HepG2 (cell line): Measurements from ENCODE around the gene CAPZB. TPM values are rescaled to one million over a fixed set of nuclear protein-coding genes. Genes with fewer than 3 reads are reported as not detected.

Experiments
- ATAC-seq: fragments of 200-7000 bp; cut with Tn5 transposase; 3 replicates; pipeline ENCODE4 v1.9.1; 2020; ENCODE audit warnings: mild to moderate bottlenecking, moderate library complexity
- BruUV-seq: library from RNA; stranded (reverse); fragments of 400-500 nt; replicated peaks from 2 replicates; lab custom pipeline; 2021; lab: Mats Ljungman, UMichigan
- CTCF ChIA-PET: fragments of 300-600 bp; formaldehyde crosslinking; extraction: SDS; loops from one replicate; lab custom pipeline; 2021; ENCODE audit warnings: low total read pairs, inconsistent platforms, low intra/inter-chr PET ratio; lab: Yijun Ruan, JAX
- POLR2A ChIA-PET: fragments of 350-600 bp; sonication (Branson Sonifier 250); formaldehyde crosslinking; loops from one replicate; lab custom pipeline; 2020; ENCODE audit warnings: antibody characterized with exemption, inconsistent platforms; lab: Yijun Ruan, JAX
- DNase-seq: peaks from one replicate; pipeline ENCODE4 v3.0.0-alpha.2; 2015; ENCODE audit warnings: low spot score
- FAIRE-seq: peaks from 3 replicates; lab custom pipeline; 2011; peaks lifted over from hg19 to GRCh38; lab: Jason Lieb, UNC
- H2AFZ ChIP-seq: one replicate; pipeline ENCODE4 v1.6.1; 2011; ENCODE audit warnings: low read length, inconsistent platforms
- H3K27ac ChIP-seq: fragments of 300-600 bp; 3 replicates; pipeline ENCODE4 v1.8.0; 2011; ENCODE audit warnings: mixed run types, mild to moderate bottlenecking, mixed read lengths, low read length, inconsistent platforms; ENCODE audit not compliant: insufficient read depth; ENCODE audit errors: extremely low read length
- H3K27me3 ChIP-seq, 2 experiments: fragments of 200-600 bp in 1 of 2; 2 replicates in 1 of 2; 3 replicates in 1 of 2; pipeline versions ENCODE4 v1.6.0 to v1.8.0; 2011; ENCODE audit warnings: low read length in 2 of 2, mild to moderate bottlenecking in 2 of 2, moderate library complexity in 2 of 2, inconsistent platforms in 1 of 2; ENCODE audit not compliant: insufficient read depth in 2 of 2, control insufficient read depth in 1 of 2
- H3K36me3 ChIP-seq, 2 experiments: fragments of 200-600 bp in 1 of 2; replicated peaks in 1 of 2; 2 replicates in 1 of 2; 3 replicates in 1 of 2; pipeline versions ENCODE4 v1.5.1 to v1.8.0; 2011; ENCODE audit warnings: low read length in 2 of 2, inconsistent platforms in 1 of 2; ENCODE audit not compliant: insufficient read depth in 2 of 2, control insufficient read depth in 1 of 2
- H3K4me1 ChIP-seq: 2 replicates; pipeline ENCODE4 v1.5.1; 2012; ENCODE audit warnings: low read length, inconsistent platforms; ENCODE audit not compliant: insufficient read depth
- H3K4me2 ChIP-seq: 2 replicates; pipeline ENCODE4 v1.6.0; 2011; ENCODE audit warnings: low read depth, low read length, inconsistent platforms
- H3K4me3 ChIP-seq, 3 experiments: fragments of 200-600 bp in 1 of 3; sonication (generic), shearing (Covaris generic) in 1 of 3; replicated peaks in 1 of 3; 2 replicates each; pipeline ENCODE4 v1.5.1; 2011 to 2016; ENCODE audit warnings: low read length in 3 of 3, inconsistent platforms in 2 of 3, low read depth in 2 of 3, mild to moderate bottlenecking in 2 of 3, control low read depth in 1 of 3, mixed read lengths in 1 of 3; ENCODE audit not compliant: insufficient read depth in 1 of 3
- H3K79me2 ChIP-seq: one replicate; pipeline ENCODE4 v1.6.1; 2011; ENCODE audit warnings: low read length, inconsistent platforms; ENCODE audit not compliant: insufficient read depth
- H3K9ac ChIP-seq: 2 replicates; pipeline ENCODE4 v1.6.0; 2011; ENCODE audit warnings: mild to moderate bottlenecking, low read depth, low read length, inconsistent platforms; ENCODE audit not compliant: insufficient read depth
- H3K9me3 ChIP-seq: 2 replicates; pipeline ENCODE4 v1.5.1; 2012; ENCODE audit warnings: mild to moderate bottlenecking, low read length
- H4K20me1 ChIP-seq: 2 replicates; pipeline ENCODE4 v1.6.0; 2011; ENCODE audit warnings: inconsistent platforms, mild to moderate bottlenecking, low read length, moderate library complexity; ENCODE audit not compliant: insufficient read depth
- BORCS8-MEF2B ChIP-seq: sonication (generic); formaldehyde crosslinking; IDR thresholded peaks from 2 replicates; pipeline ENCODE4 v1.8.0; 2022; ENCODE audit warnings: mild to moderate bottlenecking, missing genetic modification reagents
- ESRRA ChIP-seq: sonication (generic); formaldehyde crosslinking; IDR thresholded peaks from 2 replicates; pipeline ENCODE4 v1.5.1; 2020; ENCODE audit warnings: mild to moderate bottlenecking, low read depth, missing genetic modification reagents
- HOXA3 ChIP-seq: sonication (generic); formaldehyde crosslinking; IDR thresholded peaks from 2 replicates; pipeline ENCODE4 v1.5.0; 2020; ENCODE audit warnings: missing genetic modification reagents
- IRF2 ChIP-seq: IDR thresholded peaks from 2 replicates; pipeline ENCODE4 v1.6.1; 2018; ENCODE audit warnings: missing genetic modification reagents, missing compliant biosample characterization
- KLF12 ChIP-seq: sonication (generic); formaldehyde crosslinking; IDR thresholded peaks from 2 replicates; pipeline ENCODE4 v1.4.0; 2020; ENCODE audit warnings: missing genetic modification reagents, borderline replicate concordance
- NAIF1 ChIP-seq: sonication (generic); formaldehyde crosslinking; IDR thresholded peaks from 2 replicates; pipeline ENCODE4 v1.5.0; 2020; ENCODE audit warnings: mild to moderate bottlenecking, missing genetic modification reagents, borderline replicate concordance
- POLR2G ChIP-seq: fragments of 200-400 bp; formaldehyde crosslinking; IDR thresholded peaks from 2 replicates; pipeline ENCODE4 v1.6.1; 2018; ENCODE audit warnings: mild to moderate bottlenecking, low read depth, low read length, moderate library complexity
- SOX13 ChIP-seq, 3 experiments: fragments of 450-650 bp in 1 of 3; sonication (generic) in 1 of 3; formaldehyde crosslinking in 1 of 3; IDR thresholded peaks in 2 of 3; conservative IDR thresholded peaks in 1 of 3; 2 replicates each; pipeline versions ENCODE4 v1.5.0 to v1.6.1; 2016 to 2020; ENCODE audit warnings: antibody characterized with exemption in 1 of 3, mild to moderate bottlenecking in 1 of 3, missing compliant biosample characterization in 1 of 3, missing genetic modification reagents in 1 of 3, moderate library complexity in 1 of 3
- TEAD2 ChIP-seq: sonication (generic); formaldehyde crosslinking; IDR thresholded peaks from 2 replicates; pipeline ENCODE4 v1.9.0; 2021; ENCODE audit warnings: missing genetic modification reagents
- ZFAT ChIP-seq: sonication (generic); formaldehyde crosslinking; conservative IDR thresholded peaks from 2 replicates; pipeline ENCODE4 v1.8.1; 2023; ENCODE audit warnings: missing genetic modification reagents, inconsistent platforms
- ZNF260 ChIP-seq: sonication (generic); formaldehyde crosslinking; IDR thresholded peaks from 2 replicates; pipeline ENCODE4 v1.4.0; 2020; ENCODE audit warnings: missing genetic modification reagents, low read depth, mild to moderate bottlenecking, borderline replicate concordance
- ZNF530 ChIP-seq: sonication (generic); formaldehyde crosslinking; IDR thresholded peaks from 2 replicates; pipeline ENCODE4 v1.5.0; 2020; ENCODE audit warnings: low read depth, mild to moderate bottlenecking, missing genetic modification reagents
- ZNF564 ChIP-seq: sonication (generic); formaldehyde crosslinking; IDR thresholded peaks from 2 replicates; pipeline ENCODE4 v1.8.1; 2023; ENCODE audit warnings: mild to moderate bottlenecking, missing genetic modification reagents
- ZNF878 ChIP-seq: sonication (generic); formaldehyde crosslinking; IDR thresholded peaks from 2 replicates; pipeline ENCODE4 v1.8.1; 2023; ENCODE audit warnings: mild to moderate bottlenecking, missing genetic modification reagents, moderate library complexity
- WGBS: methylation state at CpG from one replicate; pipeline ENCODE4 v1.1.6; 2017; ENCODE audit warnings: low lambda C conversion rate; 5-methylcytosine and 5-hydroxymethylcytosine counted together
- in situ Hi-C: cut with HindIII; loops from 2 replicates; pipeline ENCODE4 v1.10.0; 2017; ENCODE audit warnings: low pct_unique_long_range_greater_than_20kb; ENCODE audit not compliant: extremely low pct_ligation_motif_present
- intact Hi-C: fragments of 100-400 bp; cut with micrococcal nuclease; formaldehyde crosslinking; loops from one replicate; pipeline ENCODE4 v1.10.0; 2022; ENCODE audit not compliant: unreplicated experiment
- polyA plus RNA-seq, 8 experiments: library from polyadenylated mRNA; depleted of rRNA in 3 of 8; stranded (reverse) in 7 of 8; unstranded in 1 of 8; fragments of >200 nt; fragmentation: Illumina TruSeq in 4 of 8; extraction: Trizol in 4 of 8; gene quantifications; 2 replicates each; pipeline versions ENCODE4 v1.2.1 to v1.2.3, GENCODE V29; 2011 to 2016; ENCODE audit warnings: low read depth in 4 of 8, missing spikeins in 1 of 8, mixed read lengths in 1 of 8; ENCODE audit not compliant: insufficient read depth in 1 of 8
- total RNA-seq, 5 experiments: library from RNA; depleted of rRNA; stranded (reverse); fragments of >200 nt; fragmentation: Illumina TruSeq; extraction: Trizol; gene quantifications; 2 replicates each; pipeline ENCODE4 v1.2.3, GENCODE V29; 2016; ENCODE audit warnings: low read depth in 1 of 5
- TF ChIP-seq, protein P1 (sequence below): fragments of 450-650 bp; IDR thresholded peaks from 2 replicates; pipeline ENCODE4 v1.6.1; 2016
- TF ChIP-seq, protein P2 (sequence below): sonication (generic); formaldehyde crosslinking; IDR thresholded peaks from 2 replicates; pipeline ENCODE4 v1.4.0; 2020; ENCODE audit warnings: missing genetic modification reagents; ENCODE audit errors: not compliant biosample characterization
- TF ChIP-seq, protein P3 (sequence below): sonication (generic); formaldehyde crosslinking; IDR thresholded peaks from 2 replicates; pipeline ENCODE4 v1.5.1; 2020; ENCODE audit warnings: mild to moderate bottlenecking, moderate library complexity, missing genetic modification reagents

The CAPZB gene
- total and polyA plus RNA-seq, 2 of the 13 experiments (the other 11 are each of a cell fraction or from before 2014, with no cell fraction given), result 58.9 to 76.9 TPM

DNA sequence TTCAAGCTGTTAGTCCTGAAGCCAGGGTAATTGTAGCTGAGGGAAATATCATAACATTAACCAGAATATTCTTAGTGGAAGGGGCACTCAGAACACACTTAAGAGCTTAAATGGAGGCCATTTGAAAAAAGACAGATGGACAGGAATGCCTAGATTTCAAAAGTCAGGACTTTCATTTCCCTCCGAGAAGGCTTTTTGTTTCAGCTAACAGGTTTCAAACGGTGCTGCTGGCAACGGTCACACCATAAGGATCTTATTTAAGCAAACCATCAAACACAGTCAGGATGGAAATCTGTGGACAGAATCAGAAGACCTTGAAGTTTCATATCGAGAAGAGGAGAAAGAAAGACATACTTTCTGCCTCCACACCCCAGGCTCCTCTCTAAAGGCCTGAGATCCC is 103.1 kb downstream of the CAPZB start:
- CTCF ChIA-PET, result no interaction called here

More for the DNA sequence above, 103.1 kb downstream of the CAPZB start:
- 96% methylated on average over 4 of the region's 4 CpGs for WGBS
- H2AFZ ChIP-seq, result no peak overlapping the region
- H3K36me3 ChIP-seq, result peaks cover 24 to 69% of the 10 kb centered on the region in 2 experiments
- in situ Hi-C loops (no loop called here), intact Hi-C loops (loop anchor here (10.0 kb wide), 1 partner anchor 213 kb away; a partner anchor contains a TSS)
- FAIRE-seq (no peak), DNase-seq (no peak), ATAC-seq (no peak)
- H4K20me1 ChIP-seq, result peaks cover under 1% of the 10 kb centered on the region; the same call in 1 of the 2 replicates
- no peaks in the 10 kb centered on the region for H3K27me3 ChIP-seq
- no peak overlapping the region for H3K4me2 ChIP-seq
- H3K27ac ChIP-seq, result no peak overlapping the region
- BruUV-seq, result no TSS peak
- no peak for TF ChIP-seq NAIF1 (CRISPR knock-in tag)
- no peak for TF ChIP-seq ZNF260 (CRISPR knock-in tag)
- no peak for TF ChIP-seq SOX13 (IDR thresholded peaks at IDR 0.05)
- TF ChIP-seq SOX13 (CRISPR knock-in tag; conservative IDR thresholded peaks at IDR 0.05 in 1 of 2, IDR thresholded peaks at IDR 0.05 in 1 of 2), result no peak
- TF ChIP-seq, protein P1, sequence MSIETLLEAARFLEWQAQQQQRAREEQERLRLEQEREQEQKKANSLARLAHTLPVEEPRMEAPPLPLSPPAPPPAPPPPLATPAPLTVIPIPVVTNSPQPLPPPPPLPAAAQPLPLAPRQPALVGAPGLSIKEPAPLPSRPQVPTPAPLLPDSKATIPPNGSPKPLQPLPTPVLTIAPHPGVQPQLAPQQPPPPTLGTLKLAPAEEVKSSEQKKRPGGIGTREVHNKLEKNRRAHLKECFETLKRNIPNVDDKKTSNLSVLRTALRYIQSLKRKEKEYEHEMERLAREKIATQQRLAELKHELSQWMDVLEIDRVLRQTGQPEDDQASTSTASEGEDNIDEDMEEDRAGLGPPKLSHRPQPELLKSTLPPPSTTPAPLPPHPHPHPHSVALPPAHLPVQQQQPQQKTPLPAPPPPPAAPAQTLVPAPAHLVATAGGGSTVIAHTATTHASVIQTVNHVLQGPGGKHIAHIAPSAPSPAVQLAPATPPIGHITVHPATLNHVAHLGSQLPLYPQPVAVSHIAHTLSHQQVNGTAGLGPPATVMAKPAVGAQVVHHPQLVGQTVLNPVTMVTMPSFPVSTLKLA, result no peak
- TF ChIP-seq ZNF564 (CRISPR knock-in tag), result no peak
- no peak for TF ChIP-seq BORCS8-MEF2B (CRISPR knock-in tag)
- TF ChIP-seq ZFAT, result no peak
- TF ChIP-seq ZNF530 (CRISPR knock-in tag), result no peak
- TF ChIP-seq TEAD2 (CRISPR knock-in tag), result no peak
- no peak for TF ChIP-seq KLF12 (CRISPR knock-in tag)
- TF ChIP-seq HOXA3 (CRISPR knock-in tag), result no peak
- TF ChIP-seq ESRRA (CRISPR knock-in tag), result no peak
- no peak for TF ChIP-seq ZNF878 (CRISPR knock-in tag)
- TF ChIP-seq, protein P2, sequence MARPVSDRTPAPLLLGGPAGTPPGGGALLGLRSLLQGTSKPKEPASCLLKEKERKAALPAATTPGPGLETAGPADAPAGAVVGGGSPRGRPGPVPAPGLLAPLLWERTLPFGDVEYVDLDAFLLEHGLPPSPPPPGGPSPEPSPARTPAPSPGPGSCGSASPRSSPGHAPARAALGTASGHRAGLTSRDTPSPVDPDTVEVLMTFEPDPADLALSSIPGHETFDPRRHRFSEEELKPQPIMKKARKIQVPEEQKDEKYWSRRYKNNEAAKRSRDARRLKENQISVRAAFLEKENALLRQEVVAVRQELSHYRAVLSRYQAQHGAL (CRISPR knock-in tag), result no peak
- no peak for TF ChIP-seq POLR2G
- TF ChIP-seq IRF2 (CRISPR knock-in tag), result no peak
- TF ChIP-seq, protein P3, sequence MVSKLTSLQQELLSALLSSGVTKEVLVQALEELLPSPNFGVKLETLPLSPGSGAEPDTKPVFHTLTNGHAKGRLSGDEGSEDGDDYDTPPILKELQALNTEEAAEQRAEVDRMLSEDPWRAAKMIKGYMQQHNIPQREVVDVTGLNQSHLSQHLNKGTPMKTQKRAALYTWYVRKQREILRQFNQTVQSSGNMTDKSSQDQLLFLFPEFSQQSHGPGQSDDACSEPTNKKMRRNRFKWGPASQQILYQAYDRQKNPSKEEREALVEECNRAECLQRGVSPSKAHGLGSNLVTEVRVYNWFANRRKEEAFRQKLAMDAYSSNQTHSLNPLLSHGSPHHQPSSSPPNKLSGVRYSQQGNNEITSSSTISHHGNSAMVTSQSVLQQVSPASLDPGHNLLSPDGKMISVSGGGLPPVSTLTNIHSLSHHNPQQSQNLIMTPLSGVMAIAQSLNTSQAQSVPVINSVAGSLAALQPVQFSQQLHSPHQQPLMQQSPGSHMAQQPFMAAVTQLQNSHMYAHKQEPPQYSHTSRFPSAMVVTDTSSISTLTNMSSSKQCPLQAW (CRISPR knock-in tag), result no peak
- no peak overlapping the region for H3K4me3 ChIP-seq
- no peak overlapping the region for H3K9ac ChIP-seq
- peaks cover 5% of the 10 kb centered on the region for H3K79me2 ChIP-seq
- no peaks in the 10 kb centered on the region for H3K9me3 ChIP-seq
- POLR2A ChIA-PET, result no interaction called here
- peaks cover 33% of the 10 kb centered on the region for H3K4me1 ChIP-seq
